Fibroblast of upper back skin (primary cell): ENCODE measurements around the gene ZNF768.
A peak's percentile ranks its signal among the peaks of the same experiment; 100 is the strongest.
"Not testable (repeated sequence)": the region's sequence is repeated elsewhere in the genome, so short reads cannot be mapped to it uniquely, and the experiment has no call there.

Source experiments
- DNase-seq: peaks from one replicate; pipeline ENCODE4 v3.0.0-alpha.2; 2013

ZNF768 gene

GRCh38 chr16:30532285-30533145, 6.1 kb upstream of the ZNF768 start:
- DNase-seq, result no peak

DNA sequence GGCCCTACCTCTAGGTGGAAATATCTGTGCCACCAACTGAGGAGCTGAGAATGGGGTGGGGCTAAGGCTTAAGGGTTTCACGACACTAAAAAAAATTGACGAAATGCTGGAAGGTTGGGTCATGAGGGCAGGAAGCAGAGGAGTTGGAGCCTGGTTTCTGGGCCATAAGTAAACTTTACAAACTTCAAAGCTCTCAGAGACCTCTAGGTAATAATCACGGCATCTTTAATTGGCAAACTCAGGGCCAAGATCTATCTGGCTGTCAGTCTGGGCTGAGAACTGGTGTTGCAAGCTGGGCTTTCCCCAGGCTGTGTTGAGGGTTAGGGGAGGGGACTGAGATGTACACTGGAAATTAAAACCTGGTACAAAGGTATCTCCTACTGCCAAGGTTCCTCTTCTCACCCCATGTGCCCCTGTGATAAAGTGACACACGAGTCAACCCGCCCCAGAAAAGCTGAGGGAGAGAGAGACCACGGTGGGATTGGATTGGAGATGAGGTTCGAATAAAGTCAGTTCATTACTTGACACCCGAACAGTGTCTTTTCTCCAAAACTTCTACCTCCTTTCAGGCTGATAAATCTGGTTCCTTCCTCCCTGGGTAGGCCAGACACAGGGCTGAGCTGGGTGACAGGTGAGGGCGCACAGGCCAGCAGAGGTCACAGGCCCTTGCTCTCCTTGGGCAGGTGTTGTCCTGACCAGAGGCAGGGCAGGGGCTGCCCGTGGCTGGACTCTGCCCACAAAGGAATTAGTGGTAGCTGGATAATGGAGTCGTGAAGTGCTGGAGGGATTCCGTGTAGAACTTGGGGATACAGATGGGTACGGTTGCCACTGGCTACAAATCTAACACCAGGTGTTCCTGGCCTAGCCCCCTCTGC, 4.0 kb upstream of the ZNF768 start:
- no peak for DNase-seq

GRCh38 chr16:30528799-30529457, 2.6 kb upstream of the ZNF768 start:
- no peak for DNase-seq

DNA sequence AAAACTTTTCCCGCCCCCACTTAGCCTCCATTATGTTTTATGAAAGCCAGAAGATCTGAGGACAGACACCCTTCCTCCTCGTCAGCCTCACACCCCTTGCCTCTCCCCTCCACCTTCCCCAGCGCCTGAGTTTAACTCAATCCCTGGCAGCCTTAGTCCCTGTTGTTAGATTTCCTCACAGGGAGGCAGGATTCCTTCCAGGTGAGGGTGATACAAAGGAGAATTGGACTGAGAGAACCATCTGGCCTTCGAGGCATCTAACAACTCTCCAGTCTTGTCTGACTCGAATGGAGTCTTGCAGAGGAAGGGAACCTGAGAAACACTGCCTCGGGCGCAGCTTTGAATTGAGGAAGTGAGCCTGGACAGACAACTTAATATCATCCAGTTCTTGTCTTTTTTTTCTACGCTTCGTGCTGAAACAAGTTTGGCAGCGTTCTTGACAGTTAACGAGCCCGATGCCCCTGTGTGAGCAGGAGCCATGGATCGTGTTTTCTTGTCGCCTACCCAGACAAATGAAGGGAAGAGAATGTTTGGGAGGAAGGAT, 1.3 kb upstream of the ZNF768 start:
- no peak for DNase-seq

GRCh38 chr16:30526823-30527634, 663 bp upstream of the ZNF768 start:
- peak; percentile 98 for DNase-seq

DNA sequence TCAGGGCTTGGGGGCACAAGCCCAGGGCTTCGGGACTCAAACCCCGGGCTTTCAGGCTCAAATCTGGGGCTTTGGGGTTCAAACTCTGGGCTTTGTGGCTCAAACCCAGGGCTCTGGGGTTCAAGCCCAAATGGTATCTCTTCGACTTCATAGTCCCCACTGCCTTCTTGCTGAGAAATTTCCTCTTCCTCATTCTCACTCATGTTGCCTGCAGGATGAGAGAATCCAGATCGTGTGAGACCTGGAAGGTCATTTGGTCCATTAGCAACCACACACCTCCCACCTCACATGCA, 576 bp downstream of the ZNF768 start:
- no peak for DNase-seq

GRCh38 chr16:30524575-30525568, 1.5 kb downstream of the ZNF768 start:
- no peak for DNase-seq

- no peak for DNase-seq
These were observed 2.4 kb downstream of the ZNF768 start for GRCh38 chr16:30523768-30524574.

GRCh38 chr16:30522702-30523463, 3.5 kb downstream of the ZNF768 start:
- not testable (repeated sequence) for DNase-seq

DNA sequence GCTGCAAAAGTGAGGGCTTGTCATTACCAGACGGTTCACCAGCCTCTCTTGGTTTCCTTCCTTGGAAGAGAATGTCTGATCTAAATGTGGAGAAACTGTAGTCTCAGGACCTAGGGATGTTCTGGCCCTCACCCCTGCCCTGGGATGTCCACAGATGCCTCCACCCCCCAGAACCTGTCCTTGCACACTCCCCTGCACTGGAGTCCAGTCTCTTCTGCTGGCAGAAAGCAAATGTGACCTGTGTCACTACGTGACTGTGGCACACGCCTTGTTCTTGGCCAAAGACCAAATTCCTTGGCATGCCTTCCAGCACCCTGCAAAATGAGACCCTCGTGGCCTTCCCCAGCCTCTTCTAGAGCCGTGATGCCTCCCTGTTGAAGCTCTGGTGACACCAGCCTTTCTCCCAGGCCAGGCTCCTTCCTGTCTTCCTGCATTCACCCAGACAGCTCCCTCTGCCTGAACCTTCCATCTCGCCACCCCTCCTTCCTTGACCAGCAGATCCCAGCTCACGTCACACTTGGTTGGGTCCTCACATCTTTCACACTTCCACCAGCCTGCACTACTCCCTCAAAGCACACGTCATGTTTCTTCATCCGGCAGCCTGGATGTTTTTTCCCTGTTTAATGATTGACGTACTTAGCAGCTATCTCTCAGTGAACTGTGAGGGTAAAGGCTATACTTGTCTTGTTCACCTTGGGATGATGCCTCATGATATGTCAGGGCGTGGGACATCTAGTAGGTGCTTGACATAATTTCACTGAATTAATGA, 4.3 kb downstream of the ZNF768 start:
- DNase-seq, result no peak

GRCh38 chr16:30521476-30521872, 4.9 kb downstream of the ZNF768 start:
- DNase-seq, result no peak

GRCh38 chr16:30519120-30520049, 7.0 kb downstream of the ZNF768 start:
- no peak for DNase-seq

GRCh38 chr16:30518552-30518951, 7.8 kb downstream of the ZNF768 start:
- no peak for DNase-seq

GRCh38 chr16:30515275-30515674, 11.1 kb downstream of the ZNF768 start:
- DNase-seq, result no peak

GRCh38 chr16:30511509-30511908, 14.9 kb downstream of the ZNF768 start:
- no peak for DNase-seq

DNA sequence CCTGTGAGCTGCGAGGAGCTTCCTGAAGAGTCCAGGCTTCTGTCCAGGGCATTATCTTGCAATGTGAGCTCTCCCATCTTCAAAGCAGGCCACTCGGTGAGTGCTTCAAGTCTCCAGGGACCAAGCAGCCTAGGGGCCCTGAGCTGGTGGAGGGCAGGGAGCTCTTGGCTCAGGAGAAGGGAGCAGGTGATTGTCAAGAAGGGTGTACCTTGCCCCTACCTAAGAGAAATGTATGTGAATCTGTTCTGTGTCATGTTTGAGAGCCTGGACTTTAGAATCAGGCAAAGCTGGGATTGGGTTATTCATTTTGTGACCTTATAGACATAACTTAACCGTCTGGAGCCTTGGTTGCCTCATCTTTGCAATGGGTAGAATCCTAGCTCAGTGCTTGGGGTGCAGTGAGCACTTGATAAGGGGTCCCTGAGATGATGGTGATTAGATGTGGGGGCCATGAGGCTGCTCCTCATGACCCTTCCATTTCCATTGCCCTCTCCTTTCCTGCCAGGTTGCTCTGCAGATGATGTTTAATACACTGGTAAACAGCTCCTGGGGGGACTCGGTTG, 15.9 kb downstream of the ZNF768 start:
- no peak for DNase-seq
